ENCODE measurements around the gene THRB.

The THRB gene

DNA sequence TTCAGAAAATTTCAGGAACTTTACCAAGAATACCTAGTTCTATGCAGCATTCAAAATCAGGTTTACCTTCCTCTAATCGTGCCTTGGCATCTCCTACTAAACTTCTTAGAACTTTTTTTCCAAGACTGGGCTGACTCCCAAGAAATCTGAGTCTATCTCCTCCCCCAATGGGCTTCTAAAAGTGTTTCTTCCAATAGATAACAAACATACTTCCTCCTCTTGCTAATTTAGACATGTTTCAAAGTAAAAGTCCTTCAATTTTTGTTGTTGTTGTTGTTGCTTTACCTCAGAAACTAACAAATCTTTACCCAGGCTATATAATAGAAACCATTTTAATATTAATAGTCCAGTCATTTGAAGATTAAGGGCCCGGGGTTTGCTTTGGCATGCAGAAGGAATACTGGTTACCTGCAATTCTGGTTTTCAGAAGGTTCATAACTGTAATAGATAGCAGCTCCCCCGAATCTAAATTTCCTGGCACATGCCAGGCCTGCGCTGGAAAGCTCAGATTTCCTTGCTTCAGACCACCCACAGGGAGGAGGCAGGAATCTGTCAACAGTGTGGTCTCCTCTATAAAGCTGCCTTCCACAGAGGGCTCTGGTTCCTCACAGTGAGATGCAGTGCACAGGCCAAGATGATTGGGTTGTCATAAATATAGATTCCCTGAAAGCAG is 188.7 kb downstream of the THRB start:
- Histone ChIP-seq H3K4me3 (ENCODE audit: low read depth in 1 of 2, low read length in 2 of 2) (no peak overlapping the region), H3K36me3 (ENCODE audit: control insufficient read depth in 1 of 2, insufficient read depth in 2 of 2, low read length in 2 of 2) (no peaks in the 10 kb centered on the region), H3K9me3 (ENCODE audit: control insufficient read depth in 1 of 2, low read length in 2 of 2) (no peaks in the 10 kb centered on the region), H3K4me1 (ENCODE audit: control insufficient read depth in 1 of 2, insufficient read depth in 2 of 2, low read length in 2 of 2) (peaks cover 0 to 7% of the 10 kb centered on the region in 2 donors), H3K27me3 (ENCODE audit: control insufficient read depth in 1 of 2, insufficient read depth in 2 of 2, low read length in 2 of 2) (no peaks in the 10 kb centered on the region), H3K27ac (ENCODE audit: low read depth, low read length) (no peak overlapping the region), H3K9ac (ENCODE audit: low read depth in 1 of 2, low read length in 2 of 2) (no peak overlapping the region)

DNA sequence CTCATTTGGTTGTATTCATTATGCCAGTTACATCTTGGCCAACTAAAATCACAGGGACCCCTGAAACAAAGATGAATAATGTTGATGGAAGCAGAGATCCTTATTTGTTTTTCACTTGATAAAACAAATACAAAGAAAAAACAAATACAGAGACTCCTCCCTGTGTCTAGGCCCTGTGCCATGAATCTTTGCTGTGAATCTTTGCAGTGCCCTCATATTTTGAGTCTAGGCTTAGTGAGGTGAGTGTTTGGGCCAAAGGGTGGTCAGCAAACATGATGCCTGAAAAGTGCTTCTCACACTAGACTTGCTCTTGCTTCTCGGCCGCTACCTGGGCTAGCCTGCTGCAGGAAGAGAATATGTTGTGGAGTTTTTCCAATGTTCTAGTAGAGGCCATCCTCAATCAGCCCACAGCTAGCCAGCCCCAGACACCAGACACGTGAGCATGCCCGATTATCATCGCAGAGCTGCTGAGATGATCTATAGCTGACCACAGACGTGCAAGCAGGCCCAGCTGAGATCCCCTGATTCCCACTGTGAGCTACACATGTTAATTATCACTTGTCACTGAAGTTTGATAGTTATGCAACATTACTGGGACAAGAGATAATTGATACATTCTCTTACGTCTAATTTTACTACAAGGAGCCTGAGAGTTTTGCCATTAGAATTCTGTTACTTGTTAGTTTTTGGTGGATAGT is 191.4 kb downstream of the THRB start:
- Histone ChIP-seq H3K9ac (ENCODE audit: low read depth in 1 of 2, low read length in 2 of 2) (no peak overlapping the region), H3K27ac (ENCODE audit: low read depth, low read length) (no peak overlapping the region), H3K4me1 (ENCODE audit: control insufficient read depth in 1 of 2, insufficient read depth in 2 of 2, low read length in 2 of 2) (peaks cover 7 to 16% of the 10 kb centered on the region in 2 donors), H3K27me3 (ENCODE audit: control insufficient read depth in 1 of 2, insufficient read depth in 2 of 2, low read length in 2 of 2) (no peaks in the 10 kb centered on the region), H3K36me3 (ENCODE audit: control insufficient read depth in 1 of 2, insufficient read depth in 2 of 2, low read length in 2 of 2) (no peaks in the 10 kb centered on the region), H3K9me3 (ENCODE audit: control insufficient read depth in 1 of 2, low read length in 2 of 2) (no peaks in the 10 kb centered on the region), H3K4me3 (ENCODE audit: low read depth in 1 of 2, low read length in 2 of 2) (no peak overlapping the region)

DNA sequence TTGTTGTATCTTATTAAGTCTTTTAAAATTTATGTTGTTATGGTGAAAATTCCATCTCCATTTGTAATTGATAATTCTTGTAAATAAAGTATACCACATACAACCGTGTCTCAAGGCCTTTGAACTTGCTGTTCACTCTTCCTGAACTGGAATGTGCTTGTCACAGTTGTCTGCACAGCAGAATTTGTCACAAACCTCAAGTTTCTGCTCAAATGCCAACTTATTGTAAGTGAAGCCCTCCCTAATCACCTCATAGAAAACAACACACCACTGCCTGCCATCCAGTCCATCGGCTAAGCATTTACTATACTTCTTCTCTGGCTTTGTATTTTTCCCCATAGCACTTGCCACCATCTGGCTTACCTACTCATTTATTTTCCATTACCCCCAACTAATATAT is 192.3 kb downstream of the THRB start:
- no peaks in the 10 kb centered on the region for H3K27me3 ChIP-seq (ENCODE audit: control insufficient read depth in 1 of 2, insufficient read depth in 2 of 2, low read length in 2 of 2)
- no peak overlapping the region for H3K27ac ChIP-seq (ENCODE audit: low read depth, low read length)
- peaks cover 7 to 16% of the 10 kb centered on the region in 2 donors for H3K4me1 ChIP-seq (ENCODE audit: control insufficient read depth in 1 of 2, insufficient read depth in 2 of 2, low read length in 2 of 2)
- no peaks in the 10 kb centered on the region for H3K36me3 ChIP-seq (ENCODE audit: control insufficient read depth in 1 of 2, insufficient read depth in 2 of 2, low read length in 2 of 2)
- H3K9me3 ChIP-seq (ENCODE audit: control insufficient read depth in 1 of 2, low read length in 2 of 2): no peaks in the 10 kb centered on the region
- H3K4me3 ChIP-seq (ENCODE audit: low read depth in 1 of 2, low read length in 2 of 2): no peak overlapping the region
- no peak overlapping the region for H3K9ac ChIP-seq (ENCODE audit: low read depth in 1 of 2, low read length in 2 of 2)

DNA sequence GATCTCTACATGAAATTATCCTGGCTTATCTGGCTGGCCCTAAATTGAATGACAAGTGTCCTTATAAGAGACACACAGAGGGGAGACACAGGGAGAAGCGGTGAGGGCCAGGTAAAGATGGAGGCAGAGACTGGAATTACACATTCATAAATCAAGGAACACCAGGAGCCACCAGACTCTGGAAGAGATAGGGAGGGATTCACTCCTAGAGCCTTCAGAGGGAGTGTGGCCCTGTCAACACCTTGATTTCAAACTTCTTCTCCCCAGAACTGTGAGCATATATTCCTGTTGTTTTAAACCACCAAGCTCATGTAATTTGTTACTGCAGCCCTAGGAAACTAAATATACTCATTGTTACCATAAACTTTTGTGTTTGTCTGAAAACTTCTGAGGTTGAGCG is 193.7 kb downstream of the THRB start:
- Histone ChIP-seq H3K27me3 (ENCODE audit: control insufficient read depth in 1 of 2, insufficient read depth in 2 of 2, low read length in 2 of 2) (no peaks in the 10 kb centered on the region), H3K9ac (ENCODE audit: low read depth in 1 of 2, low read length in 2 of 2) (no peak overlapping the region), H3K36me3 (ENCODE audit: control insufficient read depth in 1 of 2, insufficient read depth in 2 of 2, low read length in 2 of 2) (no peaks in the 10 kb centered on the region), H3K27ac (ENCODE audit: low read depth, low read length) (no peak overlapping the region), H3K9me3 (ENCODE audit: control insufficient read depth in 1 of 2, low read length in 2 of 2) (no peaks in the 10 kb centered on the region), H3K4me1 (ENCODE audit: control insufficient read depth in 1 of 2, insufficient read depth in 2 of 2, low read length in 2 of 2) (peaks cover 7 to 16% of the 10 kb centered on the region in 2 donors), H3K4me3 (ENCODE audit: low read depth in 1 of 2, low read length in 2 of 2) (no peak overlapping the region)

DNA sequence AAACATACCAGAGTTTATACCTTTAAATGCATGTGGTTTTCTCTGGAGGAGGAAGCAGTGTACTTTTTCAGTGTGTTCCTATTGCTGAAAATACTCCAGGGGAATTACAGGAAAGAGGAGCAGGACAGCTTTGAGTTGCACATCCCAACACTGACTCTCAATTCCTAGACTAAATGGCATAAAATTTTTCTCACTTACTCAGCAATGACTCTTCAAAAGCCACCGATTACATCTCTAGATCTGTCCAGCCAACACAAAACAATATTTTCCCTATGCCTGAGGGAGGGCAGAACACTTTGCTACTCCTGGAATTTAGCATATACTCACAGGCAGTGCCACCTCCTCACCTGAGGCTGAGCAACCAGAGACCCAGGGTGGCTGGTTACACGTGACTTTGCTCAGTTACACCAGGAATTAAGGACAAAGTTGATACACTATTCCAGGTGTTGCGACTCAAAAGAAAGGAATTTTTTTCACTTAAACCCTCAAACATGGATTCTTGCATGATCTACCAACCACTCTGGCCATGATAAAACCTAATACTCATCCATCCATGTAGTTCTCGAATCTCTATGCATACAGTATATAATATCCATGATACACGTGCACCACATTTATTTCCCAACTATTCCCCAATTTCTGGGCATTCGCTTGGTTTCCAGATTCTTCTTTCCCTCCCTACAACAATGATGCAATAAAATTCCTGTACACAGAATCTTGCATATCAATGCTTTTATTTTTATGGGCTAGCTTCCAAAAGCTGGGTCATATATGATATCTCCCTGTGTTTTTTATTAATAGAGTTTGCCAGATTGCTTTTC is 194.6 kb downstream of the THRB start:
- Histone ChIP-seq H3K27me3 (ENCODE audit: control insufficient read depth in 1 of 2, insufficient read depth in 2 of 2, low read length in 2 of 2) (no peaks in the 10 kb centered on the region), H3K36me3 (ENCODE audit: control insufficient read depth in 1 of 2, insufficient read depth in 2 of 2, low read length in 2 of 2) (no peaks in the 10 kb centered on the region), H3K9me3 (ENCODE audit: control insufficient read depth in 1 of 2, low read length in 2 of 2) (no peaks in the 10 kb centered on the region), H3K27ac (ENCODE audit: low read depth, low read length) (no peak overlapping the region), H3K9ac (ENCODE audit: low read depth in 1 of 2, low read length in 2 of 2) (no peak overlapping the region), H3K4me1 (ENCODE audit: control insufficient read depth in 1 of 2, insufficient read depth in 2 of 2, low read length in 2 of 2) (peaks cover 7 to 10% of the 10 kb centered on the region in 2 donors), H3K4me3 (ENCODE audit: low read depth in 1 of 2, low read length in 2 of 2) (no peak overlapping the region)

DNA sequence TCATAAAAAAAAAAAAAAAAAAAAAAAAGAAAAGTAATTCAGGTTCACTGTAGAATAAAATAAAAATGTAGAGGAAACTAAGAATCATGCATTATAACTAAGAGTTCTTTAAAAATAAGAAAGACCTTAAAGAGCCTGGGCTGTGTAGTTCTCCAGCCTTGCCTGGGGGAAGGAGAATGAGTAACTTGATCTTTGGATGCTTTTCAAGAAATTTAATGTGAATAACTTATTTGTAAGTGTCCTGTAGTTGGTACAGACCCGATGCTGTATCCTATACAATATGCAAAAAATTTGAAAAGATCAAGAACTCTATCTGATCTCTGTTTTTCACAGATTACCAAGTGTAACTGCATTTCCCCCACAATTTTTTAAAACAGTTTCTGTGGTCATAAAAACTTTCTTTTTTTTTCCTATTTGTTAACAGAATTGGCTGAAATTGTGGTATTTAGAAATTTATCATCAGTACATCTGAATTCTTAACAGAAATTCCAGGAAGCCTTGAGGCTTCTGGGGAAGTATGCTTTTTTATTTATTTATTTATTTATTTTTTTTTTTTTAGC is 195.3 kb downstream of the THRB start:
- no peaks in the 10 kb centered on the region for H3K9me3 ChIP-seq (ENCODE audit: control insufficient read depth in 1 of 2, low read length in 2 of 2)
- no peak overlapping the region for H3K9ac ChIP-seq (ENCODE audit: low read depth in 1 of 2, low read length in 2 of 2)
- no peaks in the 10 kb centered on the region for H3K36me3 ChIP-seq (ENCODE audit: control insufficient read depth in 1 of 2, insufficient read depth in 2 of 2, low read length in 2 of 2)
- H3K4me1 ChIP-seq (ENCODE audit: control insufficient read depth in 1 of 2, insufficient read depth in 2 of 2, low read length in 2 of 2): peaks cover 7 to 10% of the 10 kb centered on the region in 2 donors
- no peak overlapping the region for H3K4me3 ChIP-seq (ENCODE audit: low read depth in 1 of 2, low read length in 2 of 2)
- H3K27me3 ChIP-seq (ENCODE audit: control insufficient read depth in 1 of 2, insufficient read depth in 2 of 2, low read length in 2 of 2): no peaks in the 10 kb centered on the region
- H3K27ac ChIP-seq (ENCODE audit: low read depth, low read length): no peak overlapping the region

DNA sequence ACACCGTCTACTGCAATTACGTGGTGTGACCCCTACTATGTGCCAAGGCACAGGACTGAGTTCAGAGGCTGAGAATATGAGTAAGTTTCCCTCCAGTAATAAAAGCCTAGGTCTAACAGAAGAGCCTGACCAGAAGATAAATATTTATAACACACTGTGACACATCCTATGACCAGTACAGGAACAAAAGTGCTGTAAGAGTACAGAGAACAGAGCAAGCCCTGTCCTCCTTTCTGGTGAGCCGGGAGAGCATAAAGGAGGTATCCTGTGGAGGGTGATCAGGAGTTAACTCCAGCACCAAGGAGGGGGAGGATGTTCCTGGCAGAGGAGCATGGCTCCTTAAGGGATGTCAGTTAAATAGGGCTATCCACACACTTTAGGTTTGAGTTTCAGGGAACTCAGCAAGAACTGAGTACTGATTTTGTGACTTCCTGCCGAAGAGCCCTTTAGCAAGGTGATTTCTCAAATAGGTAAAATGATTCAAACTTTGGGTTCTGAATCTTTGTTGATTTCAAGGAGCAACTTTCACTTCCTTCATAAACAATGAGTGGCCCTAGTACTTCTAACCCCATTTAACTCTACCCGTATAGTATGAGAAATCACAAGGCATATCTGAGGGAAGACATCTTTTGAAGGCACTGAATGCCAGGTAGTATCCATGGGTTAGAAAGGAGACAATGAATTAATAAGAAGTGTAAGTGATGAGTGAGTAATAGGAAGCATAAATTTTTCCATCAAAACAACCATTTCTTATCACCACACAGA is 198.0 kb downstream of the THRB start:
- Histone ChIP-seq H3K9ac (ENCODE audit: low read depth in 1 of 2, low read length in 2 of 2) (no peak overlapping the region), H3K27ac (ENCODE audit: low read depth, low read length) (no peak overlapping the region), H3K4me1 (ENCODE audit: control insufficient read depth in 1 of 2, insufficient read depth in 2 of 2, low read length in 2 of 2) (peaks cover 7 to 10% of the 10 kb centered on the region in 2 donors), H3K4me3 (ENCODE audit: low read depth in 1 of 2, low read length in 2 of 2) (no peak overlapping the region), H3K36me3 (ENCODE audit: control insufficient read depth in 1 of 2, insufficient read depth in 2 of 2, low read length in 2 of 2) (no peaks in the 10 kb centered on the region), H3K9me3 (ENCODE audit: control insufficient read depth in 1 of 2, low read length in 2 of 2) (peaks cover 0 to 3% of the 10 kb centered on the region in 2 donors), H3K27me3 (ENCODE audit: control insufficient read depth in 1 of 2, insufficient read depth in 2 of 2, low read length in 2 of 2) (no peaks in the 10 kb centered on the region)

DNA sequence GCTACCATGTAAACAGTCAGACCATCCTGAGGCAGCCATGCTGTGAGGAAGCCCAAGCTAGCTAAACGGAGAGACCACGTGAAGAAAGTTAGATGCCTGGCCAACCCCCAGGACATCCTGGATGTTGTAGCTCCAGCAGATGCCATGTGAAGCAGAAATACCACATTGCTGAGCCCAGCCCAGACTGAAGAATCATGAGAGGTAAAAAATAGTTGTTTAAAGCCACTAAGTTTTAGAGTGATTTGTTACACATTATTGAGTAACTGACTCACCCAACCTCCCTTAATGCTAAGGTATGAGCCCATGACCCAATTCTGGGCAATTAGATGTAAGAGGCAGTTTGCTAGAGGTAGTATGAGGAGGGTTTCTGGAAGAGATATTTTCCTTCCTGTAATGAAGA is 200.5 kb downstream of the THRB start:
- H3K36me3 ChIP-seq (ENCODE audit: control insufficient read depth in 1 of 2, insufficient read depth in 2 of 2, low read length in 2 of 2): no peaks in the 10 kb centered on the region
- no peaks in the 10 kb centered on the region for H3K4me1 ChIP-seq (ENCODE audit: control insufficient read depth in 1 of 2, insufficient read depth in 2 of 2, low read length in 2 of 2)
- H3K9ac ChIP-seq (ENCODE audit: low read depth in 1 of 2, low read length in 2 of 2): no peak overlapping the region
- no peak overlapping the region for H3K4me3 ChIP-seq (ENCODE audit: low read depth in 1 of 2, low read length in 2 of 2)
- no peak overlapping the region for H3K27ac ChIP-seq (ENCODE audit: low read depth, low read length)
- H3K27me3 ChIP-seq (ENCODE audit: control insufficient read depth in 1 of 2, insufficient read depth in 2 of 2, low read length in 2 of 2): no peaks in the 10 kb centered on the region
- H3K9me3 ChIP-seq (ENCODE audit: control insufficient read depth in 1 of 2, low read length in 2 of 2): peaks cover 0 to 3% of the 10 kb centered on the region in 2 donors

DNA sequence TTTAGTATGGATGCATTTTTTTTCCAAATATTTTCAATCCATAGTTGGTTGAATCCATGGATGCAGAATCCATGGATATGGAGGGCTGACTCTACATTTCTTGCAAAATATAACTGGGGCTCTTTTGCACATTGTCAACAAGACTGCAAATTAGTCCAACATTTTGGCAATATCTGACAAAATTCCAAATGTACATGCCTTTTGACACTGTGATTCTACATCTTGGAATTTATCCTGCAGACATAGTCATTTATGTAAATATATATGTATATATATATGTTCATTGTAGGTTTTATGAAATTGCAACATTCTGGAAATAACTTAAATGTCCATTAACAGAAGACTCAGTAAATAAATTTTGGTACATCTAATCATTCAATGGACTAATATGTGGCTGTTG is 203.0 kb downstream of the THRB start:
- Histone ChIP-seq H3K4me1 (ENCODE audit: control insufficient read depth in 1 of 2, insufficient read depth in 2 of 2, low read length in 2 of 2) (no peaks in the 10 kb centered on the region), H3K4me3 (ENCODE audit: low read depth in 1 of 2, low read length in 2 of 2) (no peak overlapping the region), H3K36me3 (ENCODE audit: control insufficient read depth in 1 of 2, insufficient read depth in 2 of 2, low read length in 2 of 2) (no peaks in the 10 kb centered on the region), H3K27me3 (ENCODE audit: control insufficient read depth in 1 of 2, insufficient read depth in 2 of 2, low read length in 2 of 2) (no peaks in the 10 kb centered on the region), H3K9ac (ENCODE audit: low read depth in 1 of 2, low read length in 2 of 2) (no peak overlapping the region), H3K9me3 (ENCODE audit: control insufficient read depth in 1 of 2, low read length in 2 of 2) (peaks cover 0 to 3% of the 10 kb centered on the region in 2 donors), H3K27ac (ENCODE audit: low read depth, low read length) (no peak overlapping the region)
